Stimulated activated CD4-positive, alpha-beta T cell treated with anti-CD3 and anti-CD28 coated beads, TNF-alpha, amount 100 ng/mL, for 24 hours (primary cell): ENCODE data around the gene ROCK1.
"Not testable (repeated sequence)": the region's sequence is repeated elsewhere in the genome, so short reads cannot be mapped to it uniquely, and the experiment has no call there.

ENCODE experiments used
- DNase-seq, 3 experiments: peaks; one replicate each; pipeline ENCODE4 v3.0.0-alpha.2; 2020; ENCODE audit warnings: low read depth in 3 of 3

The ROCK1 gene

GRCh38 chr18:21111346-21112139, at the start of gene ROCK1:
TSS of gene ROCK1 (minus strand) at chr18:21111813. CDS start at chr18:21110910, 903 bp downstream.
- peak; percentile 94 to 99 (median 98) for DNase-seq

- no peak for DNase-seq
Measured at GRCh38 chr18:21155443-21155842, 43.8 kb upstream of the ROCK1 start.

- no peak for DNase-seq
Measured at GRCh38 chr18:21146016-21146415, 34.4 kb upstream of the ROCK1 start.

GRCh38 chr18:21145371-21145770, 33.8 kb upstream of the ROCK1 start:
- no peak for DNase-seq

- DNase-seq = no peak
Measured at GRCh38 chr18:21141668-21142422, 30.2 kb upstream of the ROCK1 start.

- DNase-seq = not testable (repeated sequence)
Measured at GRCh38 chr18:21137719-21138488, 26.3 kb upstream of the ROCK1 start.

- DNase-seq = no peak
Measured at GRCh38 chr18:21134895-21135294, 23.3 kb upstream of the ROCK1 start.

GRCh38 chr18:21132398-21132918, 20.8 kb upstream of the ROCK1 start:
- DNase-seq = no peak

GRCh38 chr18:21131698-21132227, 20.1 kb upstream of the ROCK1 start:
- no peak for DNase-seq

GRCh38 chr18:21129566-21130216, 18.1 kb upstream of the ROCK1 start:
- DNase-seq = no peak

- DNase-seq = no peak
Measured at GRCh38 chr18:21123290-21123926, 11.8 kb upstream of the ROCK1 start.

GRCh38 chr18:21118806-21119205, 7.2 kb upstream of the ROCK1 start:
- no peak for DNase-seq

GRCh38 chr18:21117409-21118131, 6.0 kb upstream of the ROCK1 start:
- no peak for DNase-seq

GRCh38 chr18:21115519-21116411, 4.2 kb upstream of the ROCK1 start:
- no peak for DNase-seq

GRCh38 chr18:21112543-21113105, 1.0 kb upstream of the ROCK1 start:
- DNase-seq = no peak

- peak in 2 of 3 experiments; percentile 25 to 47 for DNase-seq
Measured at GRCh38 chr18:21112140-21112473, 494 bp upstream of the ROCK1 start.

GRCh38 chr18:21110713-21111345, 784 bp downstream of the ROCK1 start:
- DNase-seq = peak; percentile 22 to 58 (median 25)
